ENCODE measurements around the gene PATL1. TPM values are rescaled to one million over a fixed set of nuclear protein-coding genes. Genes with fewer than 3 reads are reported as not detected.

PATL1 gene
- total RNA-seq, 1 donor from 2014 or later: 21.1 TPM

- H3K27ac ChIP-seq (replicated peaks): no peak overlapping the region
Measured at GRCh38 chr11:59601788-59602187, 67.0 kb downstream of the PATL1 start.

GRCh38 chr11:59600636-59601035, 68.2 kb downstream of the PATL1 start:
- Histone ChIP-seq H3K27ac (replicated peaks) (no peak overlapping the region), H3K9me3 (replicated peaks) (no peaks in the 10 kb centered on the region), H3K27me3 (ENCODE audit: low read depth) (no peaks in the 10 kb centered on the region), H3K4me1 (peaks cover 10% of the 10 kb centered on the region), H3K4me3 (no peak overlapping the region), H3K36me3 (peaks cover 100% of the 10 kb centered on the region)
- intact Hi-C loops (cut with micrococcal nuclease): no loop called here
- TF ChIP-seq CTCF (IDR thresholded peaks at IDR 0.05; ENCODE audit: borderline replicate concordance): no peak
- no peak for DNase-seq

More at GRCh38 chr11:59601788-59602187, 67.0 kb downstream of the PATL1 start:
- no peaks in the 10 kb centered on the region for H3K27me3 ChIP-seq (ENCODE audit: low read depth)
- H3K4me3 ChIP-seq: no peak overlapping the region
- H3K4me1 ChIP-seq: peaks cover 11% of the 10 kb centered on the region
- peaks cover 100% of the 10 kb centered on the region for H3K36me3 ChIP-seq
- no peak for TF ChIP-seq CTCF (IDR thresholded peaks at IDR 0.05; ENCODE audit: borderline replicate concordance)
- intact Hi-C loops (cut with micrococcal nuclease): no loop called here
- DNase-seq: no peak
- no peaks in the 10 kb centered on the region for H3K9me3 ChIP-seq (replicated peaks)

- intact Hi-C loops (cut with micrococcal nuclease): no loop called here
Measured at GRCh38 chr11:59600234-59600633, 68.6 kb downstream of the PATL1 start.

GRCh38 chr11:59598961-59599360, 69.9 kb downstream of the PATL1 start:
- no peaks in the 10 kb centered on the region for H3K27me3 ChIP-seq (ENCODE audit: low read depth)
- DNase-seq: no peak
- no peak overlapping the region for H3K4me3 ChIP-seq
- intact Hi-C loops (cut with micrococcal nuclease): no loop called here
- no peak overlapping the region for H3K27ac ChIP-seq (replicated peaks)
- no peaks in the 10 kb centered on the region for H3K9me3 ChIP-seq (replicated peaks)
- H3K4me1 ChIP-seq: peaks cover 6% of the 10 kb centered on the region
- no peak for TF ChIP-seq CTCF (IDR thresholded peaks at IDR 0.05; ENCODE audit: borderline replicate concordance)
- peaks cover 100% of the 10 kb centered on the region for H3K36me3 ChIP-seq

More at GRCh38 chr11:59600234-59600633, 68.6 kb downstream of the PATL1 start:
- TF ChIP-seq CTCF (IDR thresholded peaks at IDR 0.05; ENCODE audit: borderline replicate concordance): no peak
- Histone ChIP-seq H3K36me3 (peaks cover 100% of the 10 kb centered on the region), H3K4me3 (no peak overlapping the region), H3K27me3 (ENCODE audit: low read depth) (no peaks in the 10 kb centered on the region), H3K9me3 (replicated peaks) (no peaks in the 10 kb centered on the region), H3K27ac (replicated peaks) (no peak overlapping the region), H3K4me1 (peaks cover 6% of the 10 kb centered on the region)
- DNase-seq: no peak

Small RNA genes lying within 50 kb of the gene (microRNA-seq; reads per million reads assigned to microRNA genes)
- not detected for gene MIR3162

Other genes with a start within 250 kb of the PATL1 start
- not detected for gene OR5A2, start 242.6 kb downstream of the PATL1 start, total RNA-seq
- gene OR5A1, start 232.6 kb downstream of the PATL1 start, total RNA-seq: not detected
- not detected for gene OR4D6, start 212.1 kb downstream of the PATL1 start, total RNA-seq
- gene OR4D10, start 195.7 kb downstream of the PATL1 start, total RNA-seq: not detected
- not detected for gene OR4D11, start 165.5 kb downstream of the PATL1 start, total RNA-seq
- not detected for gene OR4D9, start 157.5 kb downstream of the PATL1 start, total RNA-seq
- 30.0 TPM for gene OSBP, start 53.3 kb downstream of the PATL1 start, total RNA-seq
- gene OR10V1, start 44.8 kb upstream of the PATL1 start, total RNA-seq: not detected
- 8.4 TPM for gene STX3, start 86.3 kb upstream of the PATL1 start, total RNA-seq
- gene MRPL16, start 141.7 kb upstream of the PATL1 start, total RNA-seq: 93.2 TPM
- gene CBLIF, start 176.5 kb upstream of the PATL1 start, total RNA-seq: not detected
- not detected for gene TCN1, start 197.4 kb upstream of the PATL1 start, total RNA-seq
- gene OOSP3, start 209.7 kb upstream of the PATL1 start, total RNA-seq: not detected

Data from left ventricle myocardium inferior (tissue), 1 donor.